EH (cell line): Measurements from ENCODE around the gene ARMC2.
"Not testable (repeated sequence)": the region's sequence is repeated elsewhere in the genome, so short reads cannot be mapped to it uniquely, and the experiment has no call there.

Experiments
- DNase-seq: peaks from one replicate; pipeline ENCODE4 v3.0.0-alpha.2; 2015; ENCODE audit warnings: low read depth

Gene ARMC2

DNA sequence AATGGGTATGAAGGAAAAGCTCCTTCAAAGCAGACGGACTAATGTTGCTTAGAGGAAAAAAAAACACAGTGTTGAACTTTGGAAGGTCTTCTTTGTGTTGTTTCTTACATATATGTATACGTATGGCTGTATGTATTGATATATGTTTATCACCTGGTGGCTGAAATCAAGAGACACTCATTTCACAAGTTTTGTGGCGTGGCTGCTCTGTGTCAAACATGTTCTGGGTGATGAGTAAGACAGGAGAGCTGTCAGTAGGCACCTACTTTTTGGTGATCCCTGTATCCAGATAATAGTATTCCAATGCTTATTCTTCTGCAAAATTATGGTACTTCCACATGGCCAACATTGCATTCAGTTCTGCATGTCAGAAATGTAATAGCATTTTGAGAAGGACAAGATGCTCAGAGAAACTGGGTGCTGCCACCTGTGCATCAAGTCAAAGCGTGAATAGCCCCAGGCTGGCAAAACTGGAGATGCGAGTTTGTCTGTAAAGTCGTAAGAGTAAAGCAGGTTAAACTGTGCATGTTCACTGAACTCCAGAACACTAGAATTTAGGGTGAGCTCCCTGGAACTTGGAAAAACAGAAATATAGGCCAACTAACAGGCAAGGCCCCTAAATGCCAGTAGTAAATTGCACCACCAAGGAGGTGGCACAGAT lies 67.9 kb downstream of the ARMC2 start:
- DNase-seq, result no peak

- no peak for DNase-seq
Observed at GRCh38 chr6:108920751-108921150, 72.5 kb downstream of the ARMC2 start.

DNA sequence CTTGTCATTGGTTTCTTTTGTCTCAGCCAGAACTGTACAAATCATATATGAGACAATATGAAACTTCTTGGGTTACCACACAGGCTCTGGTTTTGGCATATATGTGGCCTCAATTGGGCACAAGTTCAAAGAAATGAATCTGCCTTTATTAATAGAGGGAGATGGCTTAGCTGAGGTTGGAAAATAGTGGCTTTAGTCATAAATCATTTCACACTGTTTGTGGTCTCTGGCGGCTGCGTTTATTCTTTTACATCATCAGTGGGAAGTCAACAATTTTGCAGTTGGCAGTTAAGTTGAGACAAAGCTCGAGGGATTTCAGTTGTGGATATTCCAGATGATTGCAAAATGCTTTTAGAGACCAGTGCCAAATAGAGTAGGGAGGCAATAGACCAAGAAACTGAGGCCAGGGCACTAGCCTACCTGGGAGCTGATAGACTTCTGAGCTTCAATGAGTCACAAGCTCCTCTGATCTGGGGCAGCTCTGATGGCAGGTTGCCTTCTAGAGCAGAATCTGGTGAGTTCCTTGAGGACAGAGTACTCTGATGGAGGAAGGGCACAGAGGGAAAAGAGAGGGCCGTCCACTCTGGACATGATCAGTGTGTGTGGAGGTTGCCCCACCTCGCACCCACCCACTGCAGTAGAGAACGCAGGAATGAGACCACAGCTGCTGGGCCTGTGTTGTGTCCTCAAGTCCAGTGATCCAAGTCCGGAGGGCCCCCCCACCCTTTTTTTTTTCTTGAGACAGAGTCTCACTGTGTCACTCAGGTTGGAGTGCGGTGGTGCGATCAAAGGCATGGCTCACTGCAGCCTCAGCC lies 73.5 kb downstream of the ARMC2 start:
- DNase-seq, result peak; percentile 4

DNA sequence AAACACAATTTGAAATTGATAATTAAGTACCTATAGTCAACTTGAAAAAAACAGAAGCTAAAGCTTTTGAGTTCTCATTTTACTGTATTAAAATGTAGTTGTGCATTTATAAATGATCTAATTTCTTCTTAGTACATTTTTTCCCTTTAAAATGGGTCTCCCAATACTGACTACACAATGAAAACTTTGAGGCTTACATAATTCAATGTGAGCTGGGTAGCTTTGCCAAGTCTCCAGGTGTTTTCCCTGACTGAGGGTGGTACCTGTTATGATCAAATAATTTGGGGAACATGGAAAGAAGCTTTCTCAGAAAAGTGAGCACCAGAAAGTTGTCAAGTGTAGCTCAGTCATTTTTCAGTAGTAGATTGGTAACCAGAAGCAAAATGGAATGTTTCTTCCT lies 74.3 kb downstream of the ARMC2 start:
- no peak for DNase-seq

DNA sequence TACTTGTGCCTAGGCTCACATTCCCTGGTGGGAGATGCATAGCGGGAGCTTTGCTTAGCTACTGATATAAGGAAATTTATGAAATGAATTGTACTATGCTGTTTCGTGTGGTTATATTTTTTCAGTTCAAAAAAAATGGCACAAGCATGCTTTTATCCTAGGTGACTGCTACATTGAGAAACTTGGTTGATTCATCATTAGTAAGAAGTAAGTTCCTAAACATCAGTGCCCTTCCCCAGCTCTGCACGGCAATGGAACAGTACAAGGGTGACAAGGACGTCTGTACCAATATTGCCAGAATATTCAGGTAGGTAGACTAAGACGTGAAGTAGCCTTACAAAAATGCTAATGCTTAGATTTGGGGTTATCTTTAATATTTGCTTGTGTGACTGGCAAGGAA lies 79.7 kb downstream of the ARMC2 start:
- DNase-seq, result no peak

DNA sequence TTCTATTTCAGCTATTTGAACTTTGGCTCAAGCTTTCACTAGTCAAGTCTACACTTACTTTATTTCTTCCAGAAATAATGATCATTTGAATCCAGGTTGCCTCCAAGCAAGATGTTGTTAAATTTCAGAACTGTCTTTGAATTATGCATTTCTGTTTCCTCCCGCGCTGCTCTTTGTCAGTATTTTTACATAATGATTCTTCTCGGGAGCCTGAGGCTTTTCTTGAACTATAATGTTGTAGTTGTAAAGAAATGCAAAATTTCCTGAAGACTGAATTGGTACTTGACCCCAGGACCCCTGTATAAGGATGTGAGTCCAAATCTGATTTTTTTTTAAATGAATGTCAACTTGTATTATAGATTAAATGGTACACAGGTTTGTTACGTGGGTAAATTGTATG lies 80.4 kb downstream of the ARMC2 start:
- DNase-seq, result no peak

DNA sequence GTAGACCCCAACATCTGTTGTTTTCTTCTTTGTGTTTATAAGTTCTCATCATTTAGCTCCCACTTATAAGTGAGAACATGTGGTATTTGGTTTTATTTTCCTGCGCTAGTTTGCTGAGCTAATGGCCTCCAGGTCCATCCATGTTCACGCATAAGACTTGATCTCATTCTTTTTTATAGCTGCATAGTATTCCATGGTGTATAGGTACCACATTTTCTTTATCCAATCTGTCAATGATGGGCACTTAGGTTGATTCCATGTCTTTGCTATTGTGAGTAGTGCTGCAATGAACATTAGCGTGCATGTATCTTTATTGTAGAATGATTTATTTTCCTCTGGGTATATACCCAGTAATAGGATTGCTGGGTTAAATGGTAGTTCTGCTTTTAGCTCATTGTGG lies 82.9 kb downstream of the ARMC2 start:
- DNase-seq, result not testable (repeated sequence)

- DNase-seq, result no peak
Observed at GRCh38 chr6:108937170-108937569, 88.9 kb downstream of the ARMC2 start.

DNA sequence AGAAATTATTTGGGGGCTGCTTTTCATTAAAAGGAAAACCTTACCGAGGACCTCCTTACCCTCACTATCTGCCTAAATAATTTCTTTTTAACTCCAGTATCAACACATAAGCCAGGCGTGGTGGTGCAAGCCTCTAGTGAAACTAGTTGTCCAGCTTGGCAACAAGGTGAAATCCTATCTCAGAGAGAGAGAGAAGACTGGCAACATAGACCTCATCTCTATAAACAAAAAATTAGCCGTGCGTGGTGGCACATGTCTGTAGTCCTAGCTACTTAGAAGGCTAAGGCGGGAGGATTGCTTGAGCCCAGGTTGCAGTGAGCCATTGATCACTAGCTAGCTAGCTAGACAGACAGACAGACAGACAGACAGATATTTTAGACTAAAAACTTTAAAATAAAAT lies 92.5 kb downstream of the ARMC2 start:
- DNase-seq, result no peak

- no peak for DNase-seq
Observed at GRCh38 chr6:108941281-108941680, 93.1 kb downstream of the ARMC2 start.

- DNase-seq, result peak; percentile 21
Observed at GRCh38 chr6:108941859-108942258, 93.6 kb downstream of the ARMC2 start.

GRCh38 chr6:108942556-108943492 lies 94.6 kb downstream of the ARMC2 start:
- no peak for DNase-seq

- no peak for DNase-seq
Observed at GRCh38 chr6:108944071-108944470, 95.8 kb downstream of the ARMC2 start.

DNA sequence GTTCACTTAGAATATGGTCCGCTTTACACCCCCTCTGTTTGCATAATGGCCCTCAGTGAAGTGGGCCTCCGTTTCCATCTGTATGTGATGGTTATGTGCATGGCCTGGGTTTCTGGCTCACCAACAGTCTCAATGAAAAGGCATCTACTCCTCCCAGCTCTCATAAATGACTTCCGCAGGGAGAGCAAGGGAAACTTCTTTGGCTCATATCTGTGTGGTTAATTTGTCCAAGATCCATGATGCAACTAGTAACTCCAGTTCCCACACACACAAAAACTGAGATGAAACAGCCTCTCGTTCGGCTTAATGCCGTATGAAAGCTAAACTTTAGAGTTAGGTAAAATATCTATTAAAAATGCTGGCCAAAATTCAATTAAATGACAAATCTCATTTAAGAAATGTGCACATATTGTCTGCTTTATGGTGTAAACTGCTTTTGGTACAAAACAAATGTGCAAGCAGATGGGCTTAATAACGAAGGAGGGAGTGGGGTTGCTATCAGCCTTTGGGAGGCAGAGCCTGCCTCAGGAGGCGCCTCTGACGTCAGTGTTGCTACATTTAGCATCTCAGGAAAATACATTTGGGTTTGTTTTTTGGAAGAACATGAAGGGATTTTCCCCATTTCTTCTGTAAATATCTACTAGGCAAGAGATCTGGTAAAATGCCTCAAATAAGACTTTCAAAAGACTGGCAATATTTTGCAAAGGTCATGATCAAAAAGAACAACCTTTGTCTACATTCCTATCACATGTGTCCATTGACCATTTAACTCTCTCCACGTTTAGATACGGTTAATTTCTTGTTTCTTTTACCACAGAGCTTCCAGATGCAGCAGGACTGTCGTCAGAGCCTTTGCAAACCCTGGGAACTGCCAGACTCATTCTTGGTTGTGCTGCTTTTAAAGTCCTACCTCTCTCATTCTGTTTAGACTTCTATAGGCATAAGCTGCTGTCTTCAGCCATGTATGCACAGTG lies 96.8 kb downstream of the ARMC2 start:
- DNase-seq, result peak; percentile 94

GRCh38 chr6:108945681-108946159 lies 97.5 kb downstream of the ARMC2 start:
- DNase-seq, result peak; percentile 64

GRCh38 chr6:108946695-108947094 lies 98.5 kb downstream of the ARMC2 start:
- DNase-seq, result peak; percentile 21

DNA sequence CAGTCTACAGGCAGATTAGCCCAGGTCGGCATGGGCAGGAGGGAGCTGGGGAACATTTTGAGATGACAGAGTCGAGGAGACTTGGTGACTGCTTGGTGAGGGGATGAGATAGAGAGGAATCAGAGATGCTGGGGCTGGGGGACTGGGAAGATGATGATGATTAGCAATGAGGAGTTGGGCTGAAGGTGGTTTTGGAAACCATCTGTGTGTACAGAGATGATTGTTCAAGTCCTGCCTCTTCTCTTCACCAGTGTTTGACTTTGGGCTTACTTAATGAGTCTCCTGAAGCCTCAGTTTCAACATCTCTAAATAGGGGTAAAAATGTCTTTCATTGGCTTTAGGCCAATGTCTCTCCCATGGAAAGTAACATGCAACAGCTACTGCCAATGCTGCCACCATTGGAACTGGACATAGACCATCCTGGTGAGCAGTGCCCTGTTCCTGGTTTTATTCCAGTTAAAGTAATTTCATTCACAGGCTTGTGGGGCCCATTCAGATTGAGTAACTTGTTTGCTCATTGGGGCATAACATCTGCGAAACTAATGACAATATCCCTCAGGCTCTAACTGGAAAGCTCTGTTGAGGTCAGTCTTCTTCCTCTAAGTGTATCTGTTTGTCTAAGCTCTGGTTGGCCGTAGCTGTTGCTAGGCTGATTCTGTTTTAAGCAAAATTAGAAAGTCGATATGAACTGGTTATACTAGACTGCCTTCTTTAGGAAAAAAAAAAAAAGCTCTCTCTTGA lies 99.1 kb downstream of the ARMC2 start:
- peak; percentile 73 for DNase-seq

DNA sequence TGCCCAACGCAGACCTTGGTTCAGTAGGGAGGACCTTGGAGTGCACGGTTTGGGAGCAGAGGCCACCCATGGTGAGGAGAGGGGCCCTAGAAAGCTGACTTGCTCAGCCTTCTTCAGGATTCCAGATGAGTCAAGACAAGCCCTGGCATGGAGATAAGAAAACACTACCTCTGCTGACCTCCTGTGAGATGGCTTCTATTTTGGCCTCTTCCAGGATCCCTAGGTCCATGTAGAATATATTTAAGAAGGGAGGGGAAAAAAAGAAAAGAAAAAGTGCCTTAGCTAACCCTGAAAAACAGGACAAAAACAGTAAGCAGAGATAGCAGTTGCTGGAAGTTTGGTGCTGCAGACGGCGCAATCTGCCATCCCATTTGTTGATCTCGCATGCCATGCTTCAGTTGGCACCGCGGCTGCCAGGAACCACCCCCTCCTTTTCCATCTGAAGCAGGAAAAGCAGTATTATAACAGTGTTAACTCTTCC lies 100.0 kb downstream of the ARMC2 start:
- DNase-seq, result no peak

DNA sequence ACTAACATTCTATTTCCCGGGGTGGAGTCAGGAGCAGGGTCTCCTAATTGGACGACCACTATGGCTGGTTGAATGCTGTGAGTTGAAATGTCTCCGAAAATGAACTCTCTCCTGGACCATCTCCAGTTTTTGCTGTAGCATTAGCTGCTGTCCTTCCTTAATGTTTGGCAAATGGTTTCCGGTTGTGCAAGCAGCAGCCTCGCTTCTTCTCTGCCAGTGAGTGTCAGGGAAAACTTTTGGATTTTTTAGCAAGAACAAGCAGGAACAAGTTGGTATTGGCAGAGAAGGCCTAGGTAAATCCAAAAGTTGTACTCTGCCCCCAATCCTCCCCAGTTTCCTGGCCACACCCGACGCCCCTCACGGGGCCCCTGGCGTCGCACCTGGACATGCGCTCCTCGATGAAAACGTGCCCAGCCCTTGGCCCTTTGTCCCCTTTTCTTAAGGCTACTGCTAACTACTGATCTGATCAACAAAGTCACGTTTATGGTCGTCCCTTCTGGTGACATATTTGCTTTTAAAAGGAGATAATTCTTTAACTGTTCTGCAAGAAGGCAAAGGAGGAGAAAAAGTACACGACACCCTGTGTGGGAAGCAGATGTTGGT lies 103.2 kb downstream of the ARMC2 start:
- DNase-seq, result peak; percentile 43
